Measurements from ENCODE around the gene KCNC3. TPM values are rescaled to one million over a fixed set of nuclear protein-coding genes. Genes with fewer than 3 reads are reported as not detected.
"Not testable (repeated sequence)": the region's sequence is repeated elsewhere in the genome, so short reads cannot be mapped to it uniquely, and the experiment has no call there.

KCNC3 gene
- total and polyA plus RNA-seq, 2 donors (not counting 3 experiments of a cell fraction or from before 2014, with no cell fraction given), result 0.22 to 0.91 TPM

DNA sequence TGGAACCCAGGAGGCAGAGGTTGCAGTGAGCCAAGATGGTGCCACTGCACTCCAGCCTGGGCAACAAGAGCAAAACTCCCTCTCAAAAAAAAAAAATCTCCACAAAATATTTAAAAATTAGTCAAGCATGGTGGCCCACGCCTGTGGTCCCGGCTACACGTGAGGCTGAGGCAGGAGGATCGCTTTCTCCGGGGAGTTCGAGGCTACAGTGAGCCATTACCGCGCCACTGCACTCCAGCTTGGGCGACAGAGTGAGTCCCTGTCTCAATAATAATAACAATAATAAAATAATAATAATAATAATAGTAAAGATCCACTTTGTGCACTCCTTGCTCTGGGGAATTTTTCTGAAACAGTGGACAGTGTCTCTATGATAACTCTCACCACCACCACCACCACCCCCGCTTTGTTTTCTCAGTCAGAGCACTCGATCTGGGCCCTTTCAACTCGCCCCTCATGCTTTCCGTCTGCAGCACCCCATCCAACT lies 27.6 kb upstream of the KCNC3 start:
- TF ChIP-seq, protein P1, sequence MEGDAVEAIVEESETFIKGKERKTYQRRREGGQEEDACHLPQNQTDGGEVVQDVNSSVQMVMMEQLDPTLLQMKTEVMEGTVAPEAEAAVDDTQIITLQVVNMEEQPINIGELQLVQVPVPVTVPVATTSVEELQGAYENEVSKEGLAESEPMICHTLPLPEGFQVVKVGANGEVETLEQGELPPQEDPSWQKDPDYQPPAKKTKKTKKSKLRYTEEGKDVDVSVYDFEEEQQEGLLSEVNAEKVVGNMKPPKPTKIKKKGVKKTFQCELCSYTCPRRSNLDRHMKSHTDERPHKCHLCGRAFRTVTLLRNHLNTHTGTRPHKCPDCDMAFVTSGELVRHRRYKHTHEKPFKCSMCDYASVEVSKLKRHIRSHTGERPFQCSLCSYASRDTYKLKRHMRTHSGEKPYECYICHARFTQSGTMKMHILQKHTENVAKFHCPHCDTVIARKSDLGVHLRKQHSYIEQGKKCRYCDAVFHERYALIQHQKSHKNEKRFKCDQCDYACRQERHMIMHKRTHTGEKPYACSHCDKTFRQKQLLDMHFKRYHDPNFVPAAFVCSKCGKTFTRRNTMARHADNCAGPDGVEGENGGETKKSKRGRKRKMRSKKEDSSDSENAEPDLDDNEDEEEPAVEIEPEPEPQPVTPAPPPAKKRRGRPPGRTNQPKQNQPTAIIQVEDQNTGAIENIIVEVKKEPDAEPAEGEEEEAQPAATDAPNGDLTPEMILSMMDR (IDR thresholded peaks at IDR 0.05; ENCODE audit: extremely low read depth in 1 of 2, insufficient read depth in 1 of 2, low read depth in 1 of 2, low read length in 2 of 2), result no peak
- TF ChIP-seq FOS (IDR thresholded peaks at IDR 0.05; ENCODE audit: borderline replicate concordance, insufficient read depth, low read length) (no peak), GATA2 (IDR thresholded peaks at IDR 0.05; ENCODE audit: insufficient read depth, insufficient read length, low read depth, low read length) (no peak), JUN (IDR thresholded peaks at IDR 0.05; ENCODE audit: borderline replicate concordance, insufficient read depth, insufficient read length, low read depth) (no peak), EZH2 (IDR thresholded peaks at IDR 0.05; ENCODE audit: borderline replicate concordance, low read depth, low read length, severe bottlenecking) (no peak), MYC (IDR thresholded peaks at IDR 0.05; ENCODE audit: low read depth, low read length) (no peak), POLR2A (IDR thresholded peaks at IDR 0.05; ENCODE audit: low read depth, low read length) (no peak), POLR2AphosphoS5 (IDR thresholded peaks at IDR 0.05; ENCODE audit: insufficient read depth, low read depth, low read length) (no peak)
- TF ChIP-seq, protein P2, sequence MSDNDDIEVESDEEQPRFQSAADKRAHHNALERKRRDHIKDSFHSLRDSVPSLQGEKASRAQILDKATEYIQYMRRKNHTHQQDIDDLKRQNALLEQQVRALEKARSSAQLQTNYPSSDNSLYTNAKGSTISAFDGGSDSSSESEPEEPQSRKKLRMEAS (IDR thresholded peaks at IDR 0.05; ENCODE audit: insufficient read depth, insufficient read length), result no peak
- DNase-seq (ENCODE audit: low read depth, low spot score) (no peak), FAIRE-seq (no peak)
- H3K36me3 ChIP-seq (ENCODE audit: control insufficient read depth in 2 of 2, extremely low read depth in 1 of 2, insufficient read depth in 2 of 2, low read length in 2 of 2), result no peaks in the 10 kb centered on the region
- H4K20me1 ChIP-seq (replicated peaks; ENCODE audit: control insufficient read depth, extremely low read depth, insufficient read depth, low read length), result no peaks in the 10 kb centered on the region
- H3K4me3 ChIP-seq (replicated peaks in 1 of 3; ENCODE audit: insufficient read depth in 1 of 3, low read depth in 1 of 3, low read length in 3 of 3), result no peak overlapping the region
- no peak overlapping the region for H3K27ac ChIP-seq (ENCODE audit: insufficient read depth, low read depth, low read length)
- no peaks in the 10 kb centered on the region for H3K9me3 ChIP-seq (replicated peaks; ENCODE audit: control insufficient read depth, insufficient read depth, low read length)
- no peaks in the 10 kb centered on the region for H3K79me2 ChIP-seq (ENCODE audit: control insufficient read depth, insufficient read depth, low read length)
- POLR2A ChIA-PET, result no interaction called here
- dilution Hi-C loops (cut with MboI; ENCODE audit: extremely low pct_ligation_motif_present, low sequenced_read_pairs) (no loop called here), intact Hi-C loops (cut with micrococcal nuclease) (loop anchor here (1.0 to 2.0 kb wide), 10 partner anchors 12 to 566 kb away; partner anchors contain the start of genes EMC10, GARIN5A, KCNC3 and POLD1)
- H3K9ac ChIP-seq (replicated peaks; ENCODE audit: extremely low read depth, insufficient read depth, low read length), result no peak overlapping the region
- BruUV-seq (replicated peaks), result no TSS peak
- no peak overlapping the region for H2AFZ ChIP-seq (ENCODE audit: low read depth, low read length)
- CTCF ChIA-PET, result interaction anchor here (0.7 to 3.9 kb wide), 35 partner anchors 8 to 565 kb away, joined by 3 to 68 read pairs (median 6); partner anchors contain the start of genes KCNC3, NR1H2 and POLD1
- peak overlapping the region; percentile 72 for H3K4me2 ChIP-seq (ENCODE audit: insufficient read depth, low read length)
- H3K9me1 ChIP-seq (replicated peaks; ENCODE audit: control insufficient read depth, extremely low read depth, insufficient read depth, low read length), result no peaks in the 10 kb centered on the region
- peaks cover 7% of the 10 kb centered on the region for H3K4me1 ChIP-seq (ENCODE audit: control insufficient read depth, extremely low read depth, insufficient read depth, low read length)
- H3K27me3 ChIP-seq (ENCODE audit: control insufficient read depth in 2 of 2, insufficient read depth in 2 of 2, low read length in 2 of 2), result peaks cover 0 to 2% of the 10 kb centered on the region in 2 experiments

DNA sequence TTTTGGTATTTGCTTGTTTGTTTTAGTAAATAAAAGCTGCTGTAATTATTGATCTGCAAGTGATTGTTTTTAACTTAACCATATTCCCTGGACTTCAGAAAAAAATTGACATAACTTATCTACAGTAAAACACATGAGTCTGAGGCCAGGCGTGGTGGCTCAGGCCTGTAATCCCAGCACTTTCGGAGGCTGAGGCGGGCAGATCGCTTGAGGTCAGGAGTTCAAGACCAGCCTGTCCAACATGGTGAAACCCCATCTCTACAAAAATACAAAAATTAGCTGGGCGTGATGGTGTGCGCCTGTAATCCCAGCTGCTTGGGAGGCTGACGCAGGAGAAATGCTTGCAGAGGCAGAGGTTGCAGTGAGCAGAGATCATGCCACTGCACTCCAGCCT lies 24.3 kb upstream of the KCNC3 start:
- FAIRE-seq; H3K36me3 ChIP-seq (ENCODE audit: control insufficient read depth in 2 of 2, extremely low read depth in 1 of 2, insufficient read depth in 2 of 2, low read length in 2 of 2); H3K9me1 ChIP-seq (replicated peaks; ENCODE audit: control insufficient read depth, extremely low read depth, insufficient read depth, low read length); H3K9ac ChIP-seq (replicated peaks; ENCODE audit: extremely low read depth, insufficient read depth, low read length); H2AFZ ChIP-seq (ENCODE audit: low read depth, low read length); POLR2A ChIA-PET; H3K4me2 ChIP-seq (ENCODE audit: insufficient read depth, low read length); H3K79me2 ChIP-seq (ENCODE audit: control insufficient read depth, insufficient read depth, low read length); BruUV-seq (replicated peaks); H4K20me1 ChIP-seq (replicated peaks; ENCODE audit: control insufficient read depth, extremely low read depth, insufficient read depth, low read length); DNase-seq (ENCODE audit: low read depth, low spot score); H3K4me3 ChIP-seq (replicated peaks in 1 of 3; ENCODE audit: insufficient read depth in 1 of 3, low read depth in 1 of 3, low read length in 3 of 3); H3K27ac ChIP-seq (ENCODE audit: insufficient read depth, low read depth, low read length); dilution Hi-C loops (cut with MboI; ENCODE audit: extremely low pct_ligation_motif_present, low sequenced_read_pairs); intact Hi-C loops (cut with micrococcal nuclease); H3K9me3 ChIP-seq (replicated peaks; ENCODE audit: control insufficient read depth, insufficient read depth, low read length); H3K27me3 ChIP-seq (ENCODE audit: control insufficient read depth in 2 of 2, insufficient read depth in 2 of 2, low read length in 2 of 2): not testable (repeated sequence)
- CTCF ChIA-PET, result interaction anchor here (0.7 to 1.2 kb wide), 3 partner anchors 21 to 109 kb away, joined by 3 read pairs; partner anchors contain the start of gene KCNC3
- peaks cover 16% of the 10 kb centered on the region for H3K4me1 ChIP-seq (ENCODE audit: control insufficient read depth, extremely low read depth, insufficient read depth, low read length)

All from endothelial cell of umbilical vein (primary cell).